DOHH2 (cell line): ENCODE results near the gene C1orf116.

ENCODE experiments used
- H3F3A ChIP-seq: fragments of 200-600 bp; sonication (generic), shearing (Covaris generic); 2 replicates; pipeline ENCODE4 v1.6.0; 2016; ENCODE audit warnings: antibody characterized with exemption, mild to moderate bottlenecking; ENCODE audit not compliant: control insufficient read depth, insufficient read depth
- H3K27ac ChIP-seq: fragments of 200-600 bp; sonication (generic); 2 replicates; pipeline ENCODE4 v1.5.1; 2014; ENCODE audit warnings: low read depth, mild to moderate bottlenecking, low read length, moderate library complexity
- H3K27me3 ChIP-seq: fragments of 200-600 bp; sonication (generic); 2 replicates; pipeline ENCODE4 v1.6.1; 2014; ENCODE audit warnings: mild to moderate bottlenecking, low read length, mixed read lengths; ENCODE audit not compliant: control insufficient read depth
- H3K36me3 ChIP-seq: fragments of 200-600 bp; sonication (generic); 2 replicates; pipeline ENCODE4 v1.6.1; 2014; ENCODE audit warnings: mild to moderate bottlenecking, low read length, moderate library complexity, mixed read lengths; ENCODE audit not compliant: control insufficient read depth
- H3K4me1 ChIP-seq: fragments of 200-600 bp; sonication (generic); 2 replicates; pipeline ENCODE4 v1.6.1; 2014; ENCODE audit warnings: mild to moderate bottlenecking, low read length, mixed read lengths; ENCODE audit not compliant: control insufficient read depth
- H3K4me2 ChIP-seq: fragments of 200-600 bp; sonication (generic); 2 replicates; pipeline ENCODE4 v1.6.0; 2014; ENCODE audit warnings: mild to moderate bottlenecking, low read length, moderate library complexity
- H3K4me3 ChIP-seq: fragments of 200-600 bp; sonication (generic); 2 replicates; pipeline ENCODE4 v1.5.1; 2014; ENCODE audit warnings: mild to moderate bottlenecking, low read length, mixed read lengths
- H3K79me2 ChIP-seq: fragments of 200-600 bp; sonication (generic); 2 replicates; pipeline ENCODE4 v1.6.1; 2014; ENCODE audit warnings: mild to moderate bottlenecking, low read length, mixed read lengths; ENCODE audit not compliant: control insufficient read depth
- H3K9me2 ChIP-seq: fragments of 200-600 bp; sonication (generic); replicated peaks from 2 replicates; pipeline ENCODE4 v1.6.1; 2014; ENCODE audit warnings: mild to moderate bottlenecking, low read length, mixed read lengths; ENCODE audit not compliant: control insufficient read depth
- H3K9me3 ChIP-seq: fragments of 200-600 bp; sonication (generic); 2 replicates; pipeline ENCODE4 v1.6.1; 2014; ENCODE audit warnings: antibody characterized with exemption, low read length, mixed read lengths; ENCODE audit not compliant: control insufficient read depth, insufficient read depth
- H4K20me1 ChIP-seq: fragments of 200-600 bp; sonication (generic); 2 replicates; pipeline ENCODE4 v1.6.0; 2014; ENCODE audit warnings: low read depth, mild to moderate bottlenecking, antibody characterized with exemption, low read length, moderate library complexity; ENCODE audit not compliant: control insufficient read depth, insufficient read depth
- CTCF ChIP-seq: fragments of 200-600 bp; sonication (generic); IDR thresholded peaks from one replicate; pipeline ENCODE4 v1.5.1; 2014; ENCODE audit warnings: antibody characterized with exemption, mild to moderate bottlenecking, low read depth, low read length; ENCODE audit not compliant: poor library complexity, severe bottlenecking
- EZH2phosphoT487 ChIP-seq: fragments of 200-600 bp; sonication (generic); IDR thresholded peaks from 2 replicates; pipeline ENCODE4 v1.6.1; 2017; ENCODE audit warnings: borderline replicate concordance, mild to moderate bottlenecking, antibody characterized with exemption, low read length, moderate library complexity, mixed read lengths

C1orf116 gene

GRCh38 chr1:206982216-206982615 lies 50.3 kb downstream of the C1orf116 start:
- no peaks in the 10 kb centered on the region for H3K4me1 ChIP-seq
- no peak overlapping the region for H3K4me2 ChIP-seq
- H3K9me3 ChIP-seq: no peaks in the 10 kb centered on the region
- H3K27me3 ChIP-seq: peaks cover 20% of the 10 kb centered on the region
- no peak overlapping the region for H3K4me3 ChIP-seq
- no peaks in the 10 kb centered on the region for H3K9me2 ChIP-seq
- no peaks in the 10 kb centered on the region for H4K20me1 ChIP-seq
- H3K79me2 ChIP-seq: no peaks in the 10 kb centered on the region
- TF ChIP-seq CTCF (peak; percentile 65), EZH2phosphoT487 (no peak)
- H3K27ac ChIP-seq: no peak overlapping the region
- no peaks in the 10 kb centered on the region for H3F3A ChIP-seq
- no peaks in the 10 kb centered on the region for H3K36me3 ChIP-seq

GRCh38 chr1:206979379-206980043 lies 53.0 kb downstream of the C1orf116 start:
- Histone ChIP-seq H3K79me2 (no peaks in the 10 kb centered on the region), H3F3A (no peaks in the 10 kb centered on the region), H3K4me1 (no peaks in the 10 kb centered on the region), H4K20me1 (no peaks in the 10 kb centered on the region), H3K36me3 (no peaks in the 10 kb centered on the region), H3K9me2 (no peaks in the 10 kb centered on the region), H3K27me3 (peaks cover 20% of the 10 kb centered on the region), H3K9me3 (no peaks in the 10 kb centered on the region), H3K27ac (no peak overlapping the region), H3K4me3 (no peak overlapping the region), H3K4me2 (no peak overlapping the region)
- peak; percentile 53 for TF ChIP-seq CTCF
- TF ChIP-seq EZH2phosphoT487: no peak

- no peak overlapping the region for H3K4me2 ChIP-seq
- H3K9me2 ChIP-seq: no peaks in the 10 kb centered on the region
- no peaks in the 10 kb centered on the region for H3K4me1 ChIP-seq
- no peak for TF ChIP-seq EZH2phosphoT487
- TF ChIP-seq CTCF: no peak
- H3K4me3 ChIP-seq: no peak overlapping the region
- H3F3A ChIP-seq: no peaks in the 10 kb centered on the region
- no peaks in the 10 kb centered on the region for H3K36me3 ChIP-seq
- no peaks in the 10 kb centered on the region for H3K9me3 ChIP-seq
- H3K79me2 ChIP-seq: no peaks in the 10 kb centered on the region
- H3K27me3 ChIP-seq: peaks cover 25% of the 10 kb centered on the region
- H4K20me1 ChIP-seq: no peaks in the 10 kb centered on the region
- no peak overlapping the region for H3K27ac ChIP-seq
These were observed 54.3 kb downstream of the C1orf116 start for GRCh38 chr1:206978259-206978658.
